HCT116 (cell line): ENCODE results near the gene SEC61A1. TPM values are rescaled to one million over a fixed set of nuclear protein-coding genes. Genes with fewer than 3 reads are reported as not detected.

ENCODE experiments used
- ATAC-seq: fragments of 200-7000 bp; cut with Tn5 transposase; 2 replicates; pipeline ENCODE4 v1.9.1; 2020; ENCODE audit warnings: mild to moderate bottlenecking, moderate library complexity
- BruUV-seq: library from RNA; stranded (reverse); fragments of 400-500 nt; replicated peaks from 2 replicates; lab custom pipeline; 2021; lab: Mats Ljungman, UMichigan
- CTCF ChIA-PET: fragments of 300-600 bp; sonication (Branson Sonifier 250); formaldehyde crosslinking; loops from one replicate; lab custom pipeline; 2021; ENCODE audit warnings: antibody characterized with exemption; lab: Charles Lee
- POLR2A ChIA-PET: fragments of 300-600, 350-600 bp; sonication (Branson Sonifier 250); formaldehyde crosslinking; loops from one replicate; lab custom pipeline; 2021; ENCODE audit warnings: antibody characterized with exemption; lab: Charles Lee
- RAD21 ChIA-PET, 2 experiments: fragments of 300-600 bp; sonication (Branson Sonifier 250); formaldehyde crosslinking; loops; one replicate each; lab custom pipeline; 2023; ENCODE audit warnings: low total read pairs in 2 of 2; ENCODE audit not compliant: uncharacterized antibody in 2 of 2, unreplicated experiment in 2 of 2, low non-redundant PET in 1 of 2; lab: Charles Lee
- DNase-seq: peaks from one replicate; pipeline ENCODE4 v3.0.0-alpha.2; 2010; ENCODE audit warnings: low read depth, low spot score
- H2AFZ ChIP-seq: fragments of 200-600 bp; shearing (Covaris generic), sonication (generic); 2 replicates; pipeline ENCODE4 v1.6.1; 2017; ENCODE audit warnings: low read depth, mixed run types, mixed read lengths, antibody characterized with exemption, low read length; ENCODE audit not compliant: poor library complexity, severe bottlenecking
- H3K27ac ChIP-seq: 2 replicates; pipeline ENCODE4 v1.5.1; 2012; ENCODE audit warnings: low read depth, low read length
- H3K27me3 ChIP-seq: fragments of 200-600 bp; sonication (generic); 2 replicates; pipeline ENCODE4 v1.6.1; 2016; ENCODE audit warnings: mixed run types, low read length, mixed read lengths; ENCODE audit not compliant: insufficient read depth
- H3K36me3 ChIP-seq, 2 experiments: fragments of 200-500 bp in 1 of 2; fragments of 200-600 bp in 1 of 2; sonication (Bioruptor generic) in 1 of 2; sonication (generic) in 1 of 2; 2 replicates each; pipeline versions ENCODE4 v1.5.1 to v1.6.1; 2014 to 2016; ENCODE audit warnings: low read length in 2 of 2, inconsistent platforms in 1 of 2, mixed read lengths in 1 of 2, mixed run types in 1 of 2; ENCODE audit not compliant: insufficient read depth in 2 of 2, control insufficient read depth in 1 of 2
- H3K4me1 ChIP-seq, 2 experiments: fragments of 200-600 bp in 1 of 2; sonication (generic) in 1 of 2; 2 replicates each; pipeline versions ENCODE4 v1.5.1 to v1.6.1; 2012 to 2017; ENCODE audit warnings: low read length in 2 of 2, inconsistent platforms in 1 of 2, mild to moderate bottlenecking in 1 of 2, mixed read lengths in 1 of 2, mixed run types in 1 of 2, moderate library complexity in 1 of 2; ENCODE audit not compliant: insufficient read depth in 2 of 2, control insufficient read depth in 1 of 2
- H3K4me2 ChIP-seq: fragments of 200-600 bp; sonication (generic); 2 replicates; pipeline ENCODE4 v1.6.1; 2017; ENCODE audit warnings: mixed run types, low read length, mixed read lengths
- H3K4me3 ChIP-seq, 2 experiments: fragments of 200-600 bp in 1 of 2; sonication (generic) in 1 of 2; replicated peaks in 1 of 2; 2 replicates each; pipeline ENCODE4 v1.5.1; 2011 to 2016; ENCODE audit warnings: low read length in 2 of 2, control low read depth in 1 of 2, low read depth in 1 of 2, mild to moderate bottlenecking in 1 of 2, mixed read lengths in 1 of 2, mixed run types in 1 of 2
- H3K79me2 ChIP-seq: fragments of 200-600 bp; sonication (generic); 2 replicates; pipeline ENCODE4 v1.6.1; 2017; ENCODE audit warnings: mild to moderate bottlenecking, mixed run types, low read length, moderate library complexity, mixed read lengths; ENCODE audit not compliant: insufficient read depth
- H3K9ac ChIP-seq: fragments of 200-600 bp; sonication (generic); 2 replicates; pipeline ENCODE4 v1.6.1; 2016; ENCODE audit warnings: low read length, mixed read lengths
- H3K9me2 ChIP-seq: fragments of 200-600 bp; sonication (generic), shearing (Covaris generic); 2 replicates; pipeline ENCODE4 v1.6.1; 2017; ENCODE audit warnings: mixed run types, mild to moderate bottlenecking, moderate library complexity; ENCODE audit not compliant: insufficient read depth
- H3K9me3 ChIP-seq, 2 experiments: fragments of 200-500 bp in 1 of 2; fragments of 200-600 bp in 1 of 2; sonication (Bioruptor generic) in 1 of 2; sonication (generic) in 1 of 2; 2 replicates each; pipeline ENCODE4 v1.6.1; 2014 to 2017; ENCODE audit warnings: low read length in 2 of 2, mixed read lengths in 2 of 2, inconsistent platforms in 1 of 2, low read depth in 1 of 2, mild to moderate bottlenecking in 1 of 2, mixed run types in 1 of 2, moderate library complexity in 1 of 2; ENCODE audit not compliant: control insufficient read depth in 1 of 2, insufficient read depth in 1 of 2
- H4K20me1 ChIP-seq: fragments of 200-600 bp; sonication (generic), shearing (Covaris generic); 2 replicates; pipeline ENCODE4 v1.6.1; 2017; ENCODE audit warnings: mixed run types, mild to moderate bottlenecking, moderate library complexity; ENCODE audit not compliant: insufficient read depth
- JUND ChIP-seq: IDR thresholded peaks from 2 replicates; pipeline ENCODE4 v1.6.1; 2012
- MAX ChIP-seq: IDR thresholded peaks from 2 replicates; pipeline ENCODE4 v1.6.1; 2012
- POLR2A ChIP-seq: IDR thresholded peaks from 2 replicates; pipeline ENCODE4 v1.7.0; 2011; ENCODE audit warnings: borderline replicate concordance; ENCODE audit not compliant: insufficient read depth, insufficient read length; ENCODE audit errors: extremely low read depth
- RAD21 ChIP-seq: IDR thresholded peaks from 2 replicates; pipeline ENCODE4 v1.6.1; 2012; ENCODE audit warnings: low read depth, mild to moderate bottlenecking
- REST ChIP-seq: IDR thresholded peaks from 2 replicates; pipeline ENCODE4 v1.6.1; 2012; ENCODE audit warnings: low read depth
- intact Hi-C: fragments of 100-400 bp; cut with micrococcal nuclease; formaldehyde crosslinking; loops from 2 replicates; pipeline ENCODE4 v1.10.0; 2022
- total RNA-seq: library from RNA; stranded (reverse); gene quantifications from one replicate; pipeline ENCODE4 v1.2.1, GENCODE V29; 2021; ENCODE audit not compliant: unreplicated experiment

SEC61A1 gene
- total RNA-seq, 1 experiment from 2014 or later = 176 TPM

- H3K9me2 ChIP-seq = no peaks in the 10 kb centered on the region
- H3K4me3 ChIP-seq = no peak overlapping the region
- ChIA-PET RAD21 (no interaction called here), CTCF (no interaction called here), POLR2A (no interaction called here)
- no peaks in the 10 kb centered on the region for H3K27me3 ChIP-seq
- TF ChIP-seq REST (no peak), JUND (no peak), MAX (no peak), POLR2A (no peak), RAD21 (no peak)
- H3K4me2 ChIP-seq = no peak overlapping the region
- DNase-seq = no peak
- intact Hi-C loops = no loop called here
- H3K9ac ChIP-seq = no peak overlapping the region
- no peaks in the 10 kb centered on the region for H3K36me3 ChIP-seq
- no peak for ATAC-seq
- no TSS peak for BruUV-seq
- H3K4me1 ChIP-seq = no peaks in the 10 kb centered on the region
- no peaks in the 10 kb centered on the region for H4K20me1 ChIP-seq
- no peaks in the 10 kb centered on the region for H3K9me3 ChIP-seq
- H2AFZ ChIP-seq = no peak overlapping the region
- H3K27ac ChIP-seq = no peak overlapping the region
- no peaks in the 10 kb centered on the region for H3K79me2 ChIP-seq
Observed at GRCh38 chr3:128004661-128005060, 47.6 kb upstream of the SEC61A1 start.
